CD4-positive, alpha-beta T cell treated with Interleukin-12 subunit alpha and Interleukin-12 subunit beta, for 1 hour (primary cell): Measurements from ENCODE around the gene FAM83C.

Source experiments
- DNase-seq: peaks from one replicate; pipeline ENCODE4 v3.0.0-alpha.2; 2020

Gene FAM83C

DNA sequence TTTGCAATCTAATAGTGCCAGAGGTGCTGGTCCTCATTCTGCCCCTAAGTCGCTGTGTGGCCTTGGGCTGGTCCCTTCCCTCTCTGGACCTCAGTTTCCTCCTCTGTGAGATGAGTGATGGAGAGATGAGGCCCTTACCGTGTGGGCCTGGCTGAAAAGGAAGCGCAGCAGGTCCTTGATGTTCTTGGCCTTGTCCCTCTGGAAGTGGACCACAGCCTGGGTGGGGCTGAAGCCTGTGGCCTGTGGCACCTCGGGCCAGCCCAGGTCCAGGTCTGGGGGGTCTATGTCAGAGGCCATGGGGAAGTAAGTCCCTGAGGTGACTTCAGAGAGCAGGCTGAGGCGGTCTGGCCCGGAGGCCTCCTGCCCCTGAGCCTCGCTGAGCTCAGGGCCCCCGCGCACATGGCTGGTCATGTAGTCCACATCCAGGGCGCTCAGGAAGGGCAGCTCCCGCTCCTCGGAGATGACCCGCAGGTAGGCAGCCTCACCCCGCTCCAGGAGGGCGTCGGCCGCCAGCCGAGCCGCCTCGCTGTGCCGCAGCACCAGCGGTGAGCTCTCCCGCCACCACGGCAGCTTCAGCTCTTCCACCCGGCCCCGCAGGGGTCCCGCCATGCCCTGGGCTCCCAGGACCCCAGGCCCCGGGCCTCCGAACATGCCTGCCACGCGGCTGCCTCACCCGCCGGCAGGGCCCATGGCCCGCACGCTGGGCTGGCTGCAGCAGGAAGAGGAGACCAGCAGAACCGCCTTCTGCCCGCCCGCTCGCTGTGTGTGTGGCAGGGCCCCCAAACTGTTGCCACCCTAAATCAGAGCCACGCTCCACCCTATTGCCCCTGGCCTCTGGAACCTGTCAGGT lies at the start of gene FAM83C:
Gene FAM83C, minus strand, starts transcription at position 772 of the 850 bp plus-strand sequence. Its CDS starts 121 bp downstream, at position 651.
- DNase-seq: no peak

DNA sequence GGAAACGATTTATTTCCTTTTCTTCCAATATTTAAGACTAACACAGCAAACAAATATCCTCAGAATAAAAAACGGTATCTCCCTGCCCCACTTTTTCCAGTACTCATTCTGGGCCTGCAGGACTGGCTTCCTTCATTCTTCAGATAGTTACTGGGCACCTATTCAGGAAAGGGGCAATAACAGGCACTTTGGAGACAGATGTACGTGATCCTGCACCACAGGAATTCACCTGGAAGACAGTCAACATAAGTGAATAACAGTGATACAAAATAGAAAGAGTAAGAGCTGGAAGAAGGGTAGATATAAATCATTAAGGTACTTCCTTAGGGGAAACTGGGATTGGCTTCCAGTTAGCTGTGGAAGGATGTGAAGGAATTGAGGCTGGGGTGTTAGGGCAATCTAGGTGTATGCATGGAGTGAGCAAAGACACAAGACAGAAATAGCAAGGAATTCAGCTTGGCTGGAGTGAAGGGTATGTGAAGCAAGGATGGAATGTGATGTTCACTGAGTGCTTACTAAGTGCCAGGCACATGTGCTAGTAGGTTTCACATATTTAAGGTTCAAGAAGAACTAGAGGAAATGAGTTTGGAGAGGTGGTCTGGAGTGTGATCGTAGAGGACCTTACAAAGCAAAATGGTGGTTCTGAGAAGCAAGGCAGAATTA lies 49.3 kb upstream of the FAM83C start:
- DNase-seq: no peak

DNA sequence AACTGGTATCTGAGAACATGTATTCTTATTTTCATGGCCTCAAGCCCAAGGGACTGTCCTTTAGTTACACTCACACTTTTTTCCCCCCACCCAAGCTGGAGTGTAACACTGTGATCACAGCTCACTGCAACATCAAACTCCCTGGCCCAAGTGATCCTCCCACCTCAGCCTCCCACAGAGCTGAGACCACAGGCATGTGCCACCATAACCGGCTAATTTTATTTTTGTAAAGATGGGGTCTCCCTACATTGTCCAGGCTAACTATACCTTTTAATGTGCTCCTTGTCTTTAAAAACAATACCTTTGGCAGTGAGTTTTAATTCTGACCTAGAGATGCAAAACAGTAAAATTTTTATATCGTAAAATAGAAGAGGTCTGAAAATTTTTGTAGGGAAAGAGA lies 48.2 kb upstream of the FAM83C start:
- DNase-seq: no peak

DNA sequence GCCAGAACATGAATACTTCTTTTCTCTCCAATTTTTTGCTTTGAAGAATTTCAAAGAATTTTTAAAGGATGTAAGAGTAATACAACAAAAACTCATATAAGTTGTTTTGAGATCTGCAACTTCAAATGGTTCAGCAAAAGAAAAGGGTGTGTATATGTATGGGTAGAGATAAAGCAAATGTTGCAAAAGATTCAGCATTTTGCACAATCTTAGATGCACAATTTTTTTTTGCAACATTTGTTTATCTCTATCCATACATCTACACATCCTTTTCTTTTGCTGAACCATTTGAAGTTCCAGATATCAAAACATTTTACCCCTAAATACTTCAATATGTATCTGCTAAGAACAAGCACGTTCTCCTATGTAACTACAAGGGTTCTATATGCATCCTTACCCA lies 47.4 kb upstream of the FAM83C start:
- no peak for DNase-seq

DNA sequence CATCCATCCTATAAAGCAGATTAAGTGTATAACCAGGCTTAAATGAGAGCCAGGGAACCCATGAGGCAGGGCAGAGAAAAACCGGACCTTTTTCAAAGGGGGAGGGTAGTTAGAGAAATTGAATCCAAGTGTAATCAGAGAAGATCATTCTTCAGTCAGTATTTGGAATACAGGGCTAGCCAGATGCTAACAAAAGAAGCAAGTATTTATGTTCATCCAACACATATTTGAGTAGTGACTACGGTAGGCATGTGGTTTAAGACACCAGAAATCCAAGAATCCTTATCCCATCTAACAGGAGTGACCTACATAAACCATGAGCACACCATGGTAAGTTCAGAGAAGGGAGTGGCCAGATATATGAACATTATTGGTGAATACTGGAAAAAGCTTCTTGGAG lies 46.8 kb upstream of the FAM83C start:
- DNase-seq: no peak

DNA sequence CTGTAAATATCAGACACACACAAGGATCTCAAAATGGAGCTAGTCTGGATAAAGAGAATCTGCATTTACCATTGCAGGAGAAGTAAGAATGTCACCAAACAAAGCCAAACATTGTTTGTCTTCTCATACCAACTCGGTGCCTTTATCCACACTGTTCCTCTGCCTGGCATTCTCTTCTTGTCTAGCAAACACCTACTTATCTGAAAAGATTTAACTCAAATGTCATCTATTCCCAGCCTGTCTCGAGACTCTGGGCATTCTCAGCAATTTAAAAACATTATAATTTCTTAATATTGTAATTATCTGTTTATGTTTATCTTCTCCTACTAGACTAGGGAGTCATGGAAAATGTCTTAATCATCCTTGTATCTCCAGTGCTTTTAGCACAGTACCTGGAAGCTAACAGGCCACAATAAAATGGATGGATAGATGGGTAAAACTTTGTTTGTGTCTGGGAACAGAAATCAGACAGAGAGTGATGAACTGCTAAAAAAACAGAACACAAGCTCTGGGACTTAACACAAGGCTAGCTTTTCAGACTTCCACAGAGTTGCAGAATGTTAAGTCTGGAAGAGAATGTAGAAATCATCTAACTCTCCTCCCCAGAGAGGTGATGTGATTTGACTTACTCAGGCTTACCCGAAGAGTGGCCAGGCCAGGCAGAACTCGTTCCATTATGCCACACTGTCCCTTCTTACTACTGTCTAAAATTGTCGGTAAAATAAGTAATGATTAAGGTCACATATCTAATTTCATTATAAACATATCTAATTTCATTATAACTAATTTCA lies 42.3 kb upstream of the FAM83C start:
- no peak for DNase-seq

DNA sequence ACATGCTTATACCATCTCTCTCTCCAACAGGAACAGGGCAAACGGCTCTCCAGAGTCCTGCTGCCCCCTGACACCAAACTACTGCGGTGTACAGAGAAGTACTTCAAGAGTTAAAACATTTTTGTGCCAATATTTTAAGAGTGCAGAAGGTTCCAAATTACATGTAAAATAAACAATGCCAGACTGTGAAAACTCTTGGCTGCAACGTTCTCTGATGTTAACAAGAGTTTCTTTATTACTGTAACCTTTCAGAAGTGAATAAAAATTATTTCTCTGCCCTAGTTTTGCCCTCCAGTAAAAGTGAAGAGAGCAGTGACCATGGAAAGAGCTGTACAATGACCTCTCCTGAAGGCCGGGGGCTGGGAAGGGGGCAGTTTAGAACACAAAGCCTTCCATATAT lies 41.4 kb upstream of the FAM83C start:
- DNase-seq: no peak

DNA sequence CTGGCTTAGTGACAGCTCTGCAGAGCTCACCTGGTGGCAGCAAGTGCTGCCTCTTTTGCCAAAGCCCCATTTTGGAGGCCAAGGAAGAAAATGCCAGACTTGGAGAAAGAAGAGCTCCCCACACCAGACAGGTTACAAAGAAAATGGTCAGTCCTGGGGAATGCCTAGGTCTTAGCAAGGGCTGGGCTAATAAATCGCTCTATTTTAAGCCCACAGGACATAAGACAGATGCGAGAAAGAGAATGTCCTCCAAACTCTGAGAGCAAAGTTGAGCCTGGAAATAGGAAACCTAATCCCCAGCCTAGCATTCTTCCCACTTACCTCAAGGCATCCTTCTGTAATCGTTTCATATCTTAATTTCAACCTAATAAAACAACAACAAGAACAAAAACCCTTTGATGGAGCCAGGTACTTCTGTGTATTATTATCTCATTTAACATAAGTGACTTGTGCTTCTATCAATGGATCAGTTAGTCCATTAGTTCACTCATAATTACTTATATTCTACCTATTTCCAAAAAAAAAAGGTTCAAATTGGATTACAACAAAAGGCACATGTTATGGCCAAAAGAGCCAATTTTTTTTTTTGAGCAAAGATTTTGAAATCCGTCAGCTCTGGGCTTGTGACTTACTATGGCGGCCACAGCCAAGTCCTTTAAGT lies 40.4 kb upstream of the FAM83C start:
- DNase-seq: no peak

DNA sequence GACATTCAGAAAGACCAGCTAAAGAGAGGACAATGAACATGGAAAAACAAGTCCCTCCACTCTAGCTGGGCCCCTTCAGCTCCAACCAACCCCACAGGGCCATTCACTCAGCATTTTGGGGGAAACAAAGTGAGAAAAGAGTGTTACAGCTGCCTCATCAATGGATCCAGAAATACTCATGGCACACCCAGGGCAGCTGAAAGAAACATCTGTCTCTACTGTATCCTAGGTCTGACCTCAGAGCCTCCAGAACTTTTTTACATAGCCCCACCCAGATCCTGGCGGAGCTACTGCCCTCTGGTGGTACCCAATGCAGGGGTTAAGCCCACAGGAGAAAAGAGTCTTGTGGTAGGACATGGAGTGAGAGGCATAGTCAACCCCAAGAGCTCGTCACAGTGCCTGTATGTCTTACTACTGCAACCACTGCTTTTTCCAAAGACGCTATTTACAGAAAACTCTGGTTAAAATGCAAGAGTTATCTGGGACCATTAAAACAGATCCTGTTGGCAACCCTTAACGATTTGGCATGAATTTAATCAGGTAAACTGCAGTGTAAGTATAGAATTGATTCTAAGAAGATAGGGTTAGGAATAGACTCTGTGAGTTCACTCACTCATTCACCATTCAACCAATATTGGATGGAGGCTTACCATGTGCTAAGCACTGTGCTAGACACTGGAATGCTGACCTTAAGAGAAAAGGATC lies 37.4 kb upstream of the FAM83C start:
- peak; percentile 11 for DNase-seq

DNA sequence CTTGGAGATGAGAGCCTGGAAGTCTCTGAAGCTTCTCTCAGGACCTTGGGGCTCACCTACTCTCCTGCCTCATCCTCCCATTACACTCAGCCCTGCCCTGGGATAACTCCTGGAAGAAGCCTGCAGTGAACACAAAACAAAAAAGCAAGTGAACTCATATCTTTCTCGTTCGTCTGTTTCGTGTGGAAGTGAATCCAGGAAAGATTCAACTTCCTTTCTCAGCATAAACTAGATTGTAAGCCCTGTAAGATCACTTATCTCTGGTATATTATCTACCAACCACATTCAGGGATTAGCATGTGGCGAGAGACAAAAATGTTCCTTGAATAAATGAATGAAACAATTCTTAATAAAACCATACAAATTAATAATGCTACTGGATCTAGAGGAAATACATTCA lies 36.5 kb upstream of the FAM83C start:
- no peak for DNase-seq

DNA sequence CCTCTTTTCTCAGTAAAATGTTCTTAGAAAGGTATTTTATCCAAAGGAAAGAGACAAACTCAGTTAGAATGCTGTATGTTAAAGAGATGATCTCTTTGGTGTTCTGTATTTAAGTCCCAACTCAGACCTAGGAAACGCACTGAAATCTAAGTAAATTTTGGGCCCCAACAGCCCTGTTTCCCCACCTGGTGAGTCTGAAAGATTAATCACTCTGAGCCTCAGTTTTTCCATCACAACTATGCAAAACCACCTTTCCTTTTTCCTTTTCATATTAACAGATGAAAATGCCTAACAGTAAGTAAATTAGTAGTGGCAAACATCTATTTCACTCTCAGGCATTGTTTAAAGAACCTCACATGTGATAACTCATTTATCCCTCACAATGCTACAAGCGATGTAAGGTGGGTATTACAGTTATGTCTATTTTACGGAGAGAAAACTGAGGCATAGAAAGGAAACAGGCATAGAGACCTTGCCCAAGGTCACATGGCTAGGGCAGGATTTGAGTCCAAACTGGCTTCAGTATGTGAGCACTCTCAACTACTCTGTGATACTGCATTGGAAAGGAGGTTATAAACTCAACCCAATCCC lies 36.0 kb upstream of the FAM83C start:
- DNase-seq: no peak

DNA sequence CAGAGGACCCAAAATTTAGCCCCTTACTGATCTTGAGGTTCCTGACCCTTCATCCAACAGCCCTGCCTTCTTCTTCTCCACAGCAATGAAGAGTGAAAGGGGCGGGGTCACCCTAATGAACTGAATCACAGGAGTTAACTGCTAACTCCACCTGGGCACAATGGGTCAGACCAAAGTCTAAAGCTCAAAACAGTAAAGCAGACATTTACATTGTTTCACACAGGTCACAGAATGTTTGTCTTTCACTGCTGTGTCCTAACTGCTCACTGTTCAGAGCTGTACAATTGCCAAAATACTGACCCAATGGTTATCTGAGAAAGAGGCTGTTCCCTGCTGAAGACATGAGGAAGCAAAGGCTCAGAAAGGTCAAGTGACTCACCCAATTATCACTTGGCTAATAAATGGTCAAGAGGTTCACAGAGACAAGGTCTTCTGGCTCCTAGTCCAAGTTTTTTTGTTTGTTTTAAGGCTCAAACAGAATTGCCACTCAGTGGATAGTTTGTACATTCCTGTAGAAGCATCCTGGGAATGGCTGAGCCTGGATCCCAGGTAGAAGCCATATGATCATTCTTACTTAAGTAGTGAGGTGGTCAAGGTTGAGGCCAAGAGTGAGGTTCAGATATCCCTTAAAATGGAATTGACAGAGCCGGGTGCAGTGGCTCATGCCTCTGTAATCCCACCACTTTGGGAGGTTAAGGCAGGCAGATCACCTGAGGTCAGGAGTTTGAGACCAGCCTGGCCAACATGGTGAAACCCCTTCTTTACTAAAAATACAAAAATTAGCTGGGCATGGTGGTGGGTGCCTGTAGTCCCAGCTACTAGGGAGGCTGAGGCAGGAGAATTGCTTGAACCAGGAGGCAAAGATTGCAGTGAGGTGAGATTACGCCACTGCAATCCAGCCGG lies 35.1 kb upstream of the FAM83C start:
- no peak for DNase-seq

DNA sequence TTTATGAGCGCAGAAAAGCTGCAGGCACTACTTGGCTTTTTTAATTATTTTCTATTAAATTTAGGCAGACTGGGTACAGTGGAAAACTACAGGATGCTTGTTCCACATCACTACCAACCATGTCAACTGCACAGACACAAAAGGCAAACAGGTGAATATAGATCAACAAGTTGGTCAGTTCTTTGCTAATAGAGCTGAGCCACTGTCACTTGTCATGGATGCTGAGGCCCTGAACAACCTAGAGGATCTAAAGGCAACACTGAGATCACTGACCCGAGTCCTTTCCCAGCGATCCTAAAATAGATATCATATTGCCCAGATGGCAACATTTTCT lies 34.5 kb upstream of the FAM83C start:
- DNase-seq: no peak

DNA sequence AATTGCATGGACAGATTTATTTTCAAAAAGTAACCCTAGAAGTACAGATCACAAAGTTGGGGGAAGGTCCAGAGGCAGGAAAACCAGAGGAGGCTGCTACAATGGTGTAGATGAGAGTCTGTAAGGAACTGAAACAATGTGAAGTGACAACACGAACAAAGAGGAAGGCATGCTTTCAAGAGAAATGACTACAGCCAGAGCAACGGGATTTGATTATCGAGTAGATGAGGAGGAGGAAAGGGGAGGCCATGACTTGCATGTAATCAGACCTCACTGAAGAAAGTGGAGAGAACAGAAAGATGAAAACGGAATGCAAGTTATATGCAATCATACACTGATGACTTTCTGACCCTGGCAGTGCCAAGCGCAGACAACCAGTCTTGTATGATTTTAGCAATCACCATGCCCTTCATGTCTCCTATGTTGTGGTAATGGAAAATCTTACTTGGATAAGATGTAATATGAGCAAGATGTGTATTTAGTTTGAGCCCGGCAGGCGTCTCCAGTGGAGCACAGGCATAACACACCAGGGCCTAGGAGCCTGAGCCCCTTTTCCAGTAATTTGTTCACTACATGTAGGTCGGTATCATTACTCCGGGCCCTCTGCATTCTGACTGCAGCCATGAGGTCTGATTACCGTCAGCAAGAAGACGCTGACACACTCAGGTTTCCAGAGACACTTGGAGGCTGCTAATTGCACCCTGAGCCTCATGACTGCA lies 34.0 kb upstream of the FAM83C start:
- no peak for DNase-seq

DNA sequence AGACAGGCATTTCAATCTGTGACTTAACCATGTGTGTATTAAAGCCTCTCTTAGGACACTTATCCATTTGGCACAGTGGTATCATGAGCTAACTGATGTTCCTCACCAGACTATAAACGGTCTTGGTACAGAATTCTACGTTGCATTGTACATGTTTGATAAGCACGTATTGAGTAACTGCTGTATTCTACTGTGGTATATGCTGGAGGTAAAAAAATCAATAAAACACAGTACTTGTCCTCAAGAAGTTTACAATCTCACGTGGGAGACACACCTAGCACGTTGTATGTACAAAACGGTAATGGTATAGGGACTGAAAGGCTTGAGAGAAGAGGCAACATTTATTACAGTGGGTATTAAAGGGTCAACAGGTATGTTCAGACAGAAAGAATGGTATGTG lies 33.2 kb upstream of the FAM83C start:
- DNase-seq: no peak

DNA sequence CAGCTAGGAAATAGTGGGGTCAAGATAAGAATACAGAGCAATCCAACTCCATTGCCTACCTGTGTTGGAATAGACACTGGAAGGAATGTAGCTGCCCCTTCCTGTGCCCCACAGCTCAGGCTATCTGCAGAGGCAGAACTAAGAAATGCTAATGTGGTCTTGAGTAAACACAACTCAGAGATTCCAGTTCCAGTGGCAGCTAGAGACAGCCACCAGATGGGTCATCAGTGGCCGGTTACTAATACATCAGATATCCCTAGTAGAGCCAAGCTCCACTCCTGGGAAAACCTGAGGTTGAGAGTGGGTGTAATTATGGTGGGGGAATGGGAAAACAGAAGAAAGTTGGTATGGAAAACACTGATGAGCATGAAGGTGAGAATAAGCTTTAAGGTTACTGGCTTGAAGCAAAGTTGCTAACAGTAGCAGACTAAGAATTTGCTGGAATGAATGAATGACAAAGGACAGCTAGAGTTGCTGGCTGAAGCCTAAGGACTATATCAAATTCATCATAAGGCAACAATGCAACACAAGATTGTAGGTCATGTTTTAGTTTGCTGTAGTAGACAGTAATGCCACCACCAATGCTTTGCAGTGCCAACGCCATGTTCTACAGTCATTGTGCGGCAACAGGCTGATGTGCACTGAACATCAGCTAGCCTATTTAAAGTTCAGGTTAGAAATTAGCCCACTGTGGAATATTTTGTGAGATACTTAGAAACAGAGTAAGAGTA lies 28.3 kb upstream of the FAM83C start:
- no peak for DNase-seq

DNA sequence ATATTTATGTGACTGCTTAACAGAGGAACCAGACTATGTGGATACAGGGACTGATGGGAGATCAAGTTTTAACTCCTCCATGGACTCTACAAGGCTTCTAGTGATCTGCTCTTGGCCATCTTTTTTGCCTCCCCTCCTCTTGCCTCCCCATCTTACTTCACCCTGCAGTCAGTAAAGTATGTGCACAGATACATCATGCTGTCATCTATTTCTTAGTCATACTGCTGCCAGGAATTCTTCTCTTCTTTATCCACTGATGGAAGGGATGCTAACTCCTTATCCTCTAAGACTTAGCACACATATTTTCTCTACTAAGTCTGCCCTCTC lies 27.6 kb upstream of the FAM83C start:
- no peak for DNase-seq

DNA sequence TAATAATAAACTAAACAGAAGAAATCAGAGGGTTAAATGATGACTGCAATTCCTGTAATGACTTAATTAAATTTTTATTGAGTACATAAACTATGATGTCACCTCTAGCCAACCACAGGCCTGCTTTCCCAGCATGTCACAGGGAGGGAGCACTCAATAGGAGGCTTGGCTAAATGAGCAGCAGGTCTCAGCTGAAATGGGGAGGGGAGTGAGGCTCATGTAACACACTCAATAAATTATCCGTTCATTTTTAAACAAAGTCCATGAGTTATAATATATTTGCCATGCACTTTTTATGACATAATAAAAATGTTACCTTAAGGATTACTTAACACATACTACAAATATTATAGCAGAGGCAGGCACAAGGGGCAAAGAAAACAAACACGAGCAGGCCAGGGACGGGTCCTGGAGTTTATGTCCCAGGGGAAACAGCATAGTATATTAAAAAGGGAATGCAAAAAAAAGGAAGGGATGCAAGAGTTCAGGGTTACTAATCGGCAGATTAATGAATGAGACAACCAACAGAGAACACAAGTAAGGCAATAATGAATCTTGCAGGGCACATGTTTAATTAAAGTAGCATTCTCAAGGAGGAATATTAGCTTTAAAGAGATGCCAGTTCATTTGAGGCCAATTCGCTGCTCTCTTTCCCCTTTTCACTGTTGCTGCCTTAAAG lies 27.1 kb upstream of the FAM83C start:
- DNase-seq: no peak

DNA sequence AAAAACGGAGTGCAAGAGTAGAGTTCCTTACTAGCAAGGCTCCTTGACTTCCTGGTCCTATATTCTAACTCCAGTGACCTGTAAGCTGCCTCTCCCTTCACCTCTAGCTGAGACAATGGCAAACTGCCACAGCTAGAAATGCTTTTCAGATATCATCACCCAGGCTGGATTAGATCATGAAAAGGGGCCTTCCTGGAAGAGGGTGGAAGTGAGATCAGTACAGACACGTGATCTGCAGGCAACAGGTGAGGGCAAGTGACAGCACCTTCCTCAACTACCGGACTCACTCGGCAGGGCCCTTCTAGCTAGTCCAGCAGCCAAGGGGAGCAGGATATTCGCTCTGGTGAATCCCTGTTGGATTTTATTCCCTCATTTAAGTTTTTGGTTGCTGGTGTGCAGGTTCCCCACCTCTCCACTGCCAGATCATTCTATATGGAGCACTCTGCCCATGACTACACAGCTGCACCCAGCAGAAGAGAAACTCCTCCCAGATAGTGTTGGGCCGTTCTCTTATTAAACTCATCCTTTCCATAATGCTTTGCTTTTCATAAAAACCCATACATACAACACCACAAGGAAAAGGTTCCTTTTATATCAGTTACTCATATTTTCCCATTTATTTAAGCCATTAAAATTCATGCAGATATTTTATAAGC lies 26.4 kb upstream of the FAM83C start:
- no peak for DNase-seq
